Kidney (tissue), 14 donors: Measurements from ENCODE around the gene CFAP97D1. TPM values are rescaled to one million over a fixed set of nuclear protein-coding genes. Genes with fewer than 3 reads are reported as not detected.

Experiments used
- DNase-seq, 5 donors: peaks; one replicate each; pipeline ENCODE4 v3.0.0-alpha.2; 2013 to 2020
- FAIRE-seq: peaks from 2 replicates; lab custom pipeline; 2012; peaks lifted over from hg19 to GRCh38; lab: Jason Lieb, UNC
- H3K27ac ChIP-seq, 2 donors: one replicate each; pipeline ENCODE4 v1.7.0; 2013; ENCODE audit warnings: low read depth in 2 of 2, low read length in 2 of 2, inconsistent platforms in 1 of 2
- H3K27me3 ChIP-seq: one replicate; pipeline ENCODE4 v1.7.1; 2013; ENCODE audit warnings: low read length, inconsistent platforms; ENCODE audit not compliant: control insufficient read depth, insufficient read depth
- H3K36me3 ChIP-seq, 3 donors: one replicate each; pipeline versions ENCODE4 v1.7.0 to v1.7.1; 2013; ENCODE audit warnings: low read length in 3 of 3, control low read depth in 1 of 3, inconsistent platforms in 1 of 3; ENCODE audit not compliant: insufficient read depth in 3 of 3, control insufficient read depth in 2 of 3
- H3K4me1 ChIP-seq, 3 donors: one replicate each; pipeline versions ENCODE4 v1.7.0 to v1.7.1; 2013; ENCODE audit warnings: low read length in 3 of 3, inconsistent platforms in 1 of 3, low read depth in 1 of 3; ENCODE audit not compliant: control insufficient read depth in 2 of 3, insufficient read depth in 2 of 3
- H3K4me3 ChIP-seq, 3 donors: one replicate each; pipeline versions ENCODE4 v1.7.0 to v1.8.1; 2013; ENCODE audit warnings: low read length in 3 of 3, control low read depth in 1 of 3, inconsistent platforms in 1 of 3
- H3K9ac ChIP-seq, 3 donors: one replicate each; pipeline versions ENCODE4 v1.7.0 to v1.7.1; 2013; ENCODE audit warnings: low read length in 3 of 3, control low read depth in 1 of 3, inconsistent platforms in 1 of 3
- H3K9me3 ChIP-seq, 3 donors: one replicate each; pipeline versions ENCODE4 v1.7.0 to v1.7.1; 2013; ENCODE audit warnings: low read length in 3 of 3, control low read depth in 1 of 3, inconsistent platforms in 1 of 3; ENCODE audit not compliant: control insufficient read depth in 2 of 3, insufficient read depth in 1 of 3
- CTCF ChIP-seq: IDR thresholded peaks from 3 replicates; pipeline ENCODE4 v1.5.1; 2012; ENCODE audit warnings: mild to moderate bottlenecking, moderate library complexity, borderline replicate concordance; ENCODE audit not compliant: insufficient read depth; ENCODE audit errors: extremely low read depth
- intact Hi-C: fragments of 100-400 bp; cut with DNase I; formaldehyde crosslinking; loops from one replicate; pipeline ENCODE4 v1.11.1; 2022
- polyA plus RNA-seq: library from polyadenylated mRNA; stranded (reverse); fragments of 350-450 nt; fragmentation: Illumina TruSeq; extraction: RNeasy Lipid Tissue Mini Kit (QIAGEN cat#74804); gene quantifications from one replicate; pipeline ENCODE4 v1.2.3, GENCODE V29; 2014; ENCODE audit warnings: low read depth, low replicate concordance; ENCODE audit not compliant: insufficient read depth
- total RNA-seq: library from RNA; stranded (reverse); fragmentation: NEBNext Ultra II Directional; extraction: Animal tissue kit (Norgen Biotek cat#: 25700); gene quantifications from one replicate; pipeline ENCODE4 v1.2.1, GENCODE V29; 2021
- donor health status: control.
- donor health status: control.
- donor health status: control.
- donor health status: control.
- donor health status: control.
- donor health status: DM: yes; HTN: yes; CAD: no.
- donor health status: Normal renal cell carcinoma (clear cell type).

CFAP97D1 gene
- total and polyA plus RNA-seq, 2 donors from 2014 or later: not detected

- H3K4me3 ChIP-seq: no peak overlapping the region
- H3K36me3 ChIP-seq: no peaks in the 10 kb centered on the region
- no peak overlapping the region for H3K9ac ChIP-seq
- FAIRE-seq (no peak), DNase-seq (no peak)
- no peak overlapping the region for H3K27ac ChIP-seq
- intact Hi-C loops: no loop called here
- no peaks in the 10 kb centered on the region for H3K9me3 ChIP-seq
- no peaks in the 10 kb centered on the region for H3K27me3 ChIP-seq
- no peak for TF ChIP-seq CTCF
- no peaks in the 10 kb centered on the region for H3K4me1 ChIP-seq
Measured at GRCh38 chr17:43805117-43805516, 24.9 kb downstream of the CFAP97D1 start.

- H3K9ac ChIP-seq: no peak overlapping the region
- H3K4me3 ChIP-seq: no peak overlapping the region
- intact Hi-C loops: no loop called here
- H3K9me3 ChIP-seq: no peaks in the 10 kb centered on the region
- no peaks in the 10 kb centered on the region for H3K27me3 ChIP-seq
- H3K27ac ChIP-seq: no peak overlapping the region
- TF ChIP-seq CTCF: no peak
- H3K36me3 ChIP-seq: no peaks in the 10 kb centered on the region
- no peak for FAIRE-seq
- no peak for DNase-seq
- H3K4me1 ChIP-seq: no peaks in the 10 kb centered on the region
Measured at GRCh38 chr17:43808076-43808475, 27.8 kb downstream of the CFAP97D1 start.

- intact Hi-C loops: no loop called here
- H3K27me3 ChIP-seq: no peaks in the 10 kb centered on the region
- no peak overlapping the region for H3K4me3 ChIP-seq
- no peak for TF ChIP-seq CTCF
- H3K4me1 ChIP-seq: no peaks in the 10 kb centered on the region
- no peak overlapping the region for H3K27ac ChIP-seq
- no peak for FAIRE-seq
- H3K9me3 ChIP-seq: no peaks in the 10 kb centered on the region
- no peak overlapping the region for H3K9ac ChIP-seq
- DNase-seq: no peak
- no peaks in the 10 kb centered on the region for H3K36me3 ChIP-seq
Measured at GRCh38 chr17:43809121-43809520, 28.9 kb downstream of the CFAP97D1 start.

- no peak for DNase-seq
- H3K9ac ChIP-seq: no peak overlapping the region
- intact Hi-C loops: no loop called here
- H3K27me3 ChIP-seq: no peaks in the 10 kb centered on the region
- no peak for TF ChIP-seq CTCF
- H3K27ac ChIP-seq: no peak overlapping the region
- H3K4me3 ChIP-seq: no peak overlapping the region
- H3K36me3 ChIP-seq: no peaks in the 10 kb centered on the region
- no peaks in the 10 kb centered on the region for H3K4me1 ChIP-seq
- no peak for FAIRE-seq
- H3K9me3 ChIP-seq: no peaks in the 10 kb centered on the region
Measured at GRCh38 chr17:43810226-43810715, 30.0 kb downstream of the CFAP97D1 start.
